SJCRH30 (cell line): Measurements from ENCODE around the gene HJV. TPM values are rescaled to one million over a fixed set of nuclear protein-coding genes. Genes with fewer than 3 reads are reported as not detected.

Source experiments
- DNase-seq, 2 experiments: peaks; one replicate each; pipeline ENCODE4 v3.0.0-alpha.2; 2015 to 2020
- H3K27ac ChIP-seq: fragments of 250-450 bp; sonication (Bioruptor Pico); 2 replicates; pipeline ENCODE4 v1.5.1; 2020; ENCODE audit warnings: mild to moderate bottlenecking, moderate library complexity
- H3K27me3 ChIP-seq: fragments of 250-450 bp; sonication (Bioruptor Pico); 2 replicates; pipeline ENCODE4 v1.5.1; 2020; ENCODE audit warnings: mild to moderate bottlenecking, moderate library complexity
- H3K36me3 ChIP-seq: fragments of 250-450 bp; sonication (Bioruptor Pico); 2 replicates; pipeline ENCODE4 v1.5.1; 2020; ENCODE audit warnings: mild to moderate bottlenecking, moderate library complexity
- H3K4me1 ChIP-seq: fragments of 250-450 bp; sonication (Bioruptor Pico); 2 replicates; pipeline ENCODE4 v1.5.1; 2020; ENCODE audit warnings: mild to moderate bottlenecking, moderate library complexity
- H3K4me3 ChIP-seq: fragments of 250-450 bp; sonication (Bioruptor Pico); 2 replicates; pipeline ENCODE4 v1.5.1; 2020; ENCODE audit warnings: mild to moderate bottlenecking, moderate library complexity
- H3K9me3 ChIP-seq: fragments of 250-450 bp; sonication (Bioruptor Pico); replicated peaks from 2 replicates; pipeline ENCODE4 v1.5.1; 2020; ENCODE audit warnings: mild to moderate bottlenecking, moderate library complexity
- total RNA-seq: library from RNA; depleted of rRNA; stranded (reverse); fragments of >200 nt; shearing (Covaris generic); gene quantifications from 2 replicates; pipeline ENCODE4 v1.2.3, GENCODE V29; 2014

Gene HJV
- total RNA-seq, 1 experiment from 2014 or later: 0.10 TPM

GRCh38 chr1:145991735-145992412, 29.7 kb downstream of the HJV start:
- Histone ChIP-seq H3K27ac (no peak overlapping the region), H3K36me3 (peaks cover 36% of the 10 kb centered on the region), H3K4me1 (peaks cover 7% of the 10 kb centered on the region), H3K4me3 (no peak overlapping the region), H3K9me3 (no peaks in the 10 kb centered on the region), H3K27me3 (no peaks in the 10 kb centered on the region)
- no peak for DNase-seq

GRCh38 chr1:145990249-145990855, 31.2 kb downstream of the HJV start:
- H3K9me3 ChIP-seq: no peaks in the 10 kb centered on the region
- no peak for DNase-seq
- H3K4me1 ChIP-seq: peaks cover 16% of the 10 kb centered on the region
- H3K36me3 ChIP-seq: peaks cover 34% of the 10 kb centered on the region
- no peak overlapping the region for H3K27ac ChIP-seq
- H3K27me3 ChIP-seq: no peaks in the 10 kb centered on the region
- no peak overlapping the region for H3K4me3 ChIP-seq

DNA sequence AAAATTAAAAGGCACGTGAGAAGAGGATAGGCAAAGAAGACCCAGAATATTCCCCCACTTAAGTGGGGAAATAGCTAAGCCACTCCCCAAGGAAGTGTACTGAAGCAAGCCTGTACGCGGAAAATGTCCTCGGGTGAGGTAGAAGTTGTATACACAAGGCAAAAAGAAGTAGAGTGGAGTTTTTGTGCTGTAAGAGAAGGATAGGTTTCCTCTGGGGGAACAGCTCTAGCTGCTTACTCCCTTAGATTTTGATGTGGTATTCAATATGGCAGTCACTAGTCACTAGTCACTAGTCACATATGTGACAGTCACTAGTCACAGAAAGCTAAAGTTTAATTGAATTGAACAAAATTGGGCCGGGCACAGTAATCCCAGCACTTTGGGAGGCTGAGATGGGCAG, 32.8 kb downstream of the HJV start:
- H3K36me3 ChIP-seq: peaks cover 19% of the 10 kb centered on the region
- H3K27me3 ChIP-seq: no peaks in the 10 kb centered on the region
- no peaks in the 10 kb centered on the region for H3K9me3 ChIP-seq
- no peak overlapping the region for H3K4me3 ChIP-seq
- peaks cover 24% of the 10 kb centered on the region for H3K4me1 ChIP-seq
- no peak for DNase-seq
- no peak overlapping the region for H3K27ac ChIP-seq

DNA sequence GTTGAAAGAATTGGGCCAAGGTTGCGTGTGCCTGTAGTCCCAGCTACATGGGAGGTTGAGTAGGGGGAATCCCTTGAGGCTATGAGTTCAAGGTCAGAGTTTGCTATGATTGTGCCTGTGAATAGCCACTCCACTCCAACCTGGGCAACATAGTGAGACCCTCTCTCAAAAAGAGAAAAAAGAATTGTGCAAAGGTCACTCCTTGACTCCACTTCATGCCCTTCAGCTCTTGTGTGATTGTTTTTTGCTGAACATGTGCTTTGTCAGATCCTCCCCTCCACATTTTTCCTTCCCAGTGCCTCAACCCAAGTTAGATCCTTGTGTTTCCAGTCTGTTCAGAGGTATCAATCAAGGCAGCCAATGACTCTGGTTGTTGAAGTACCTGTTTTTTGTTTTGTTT, 33.6 kb downstream of the HJV start:
- H3K27ac ChIP-seq: no peak overlapping the region
- no peak for DNase-seq
- no peak overlapping the region for H3K4me3 ChIP-seq
- peaks cover 33% of the 10 kb centered on the region for H3K4me1 ChIP-seq
- peaks cover 10% of the 10 kb centered on the region for H3K36me3 ChIP-seq
- no peaks in the 10 kb centered on the region for H3K9me3 ChIP-seq
- no peaks in the 10 kb centered on the region for H3K27me3 ChIP-seq

DNA sequence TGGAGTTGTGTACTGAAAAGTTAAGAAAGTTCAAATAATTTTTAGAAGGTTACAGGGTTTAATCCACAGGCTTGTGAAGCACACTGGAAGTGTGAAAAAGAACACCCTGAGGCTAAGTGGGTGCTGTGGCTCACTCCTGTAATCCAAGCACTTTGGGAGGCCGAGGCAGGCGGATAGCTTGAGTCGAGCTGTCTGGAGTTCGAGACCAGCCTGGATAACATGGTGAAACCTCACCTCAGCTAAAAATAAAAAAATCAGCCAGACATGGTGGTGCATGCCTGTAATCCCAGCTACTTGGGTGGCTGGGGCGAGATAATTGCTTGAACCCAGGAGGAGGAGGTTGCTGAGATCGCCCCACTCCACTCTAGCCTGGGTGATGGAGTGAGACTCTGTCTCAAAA, 35.0 kb downstream of the HJV start:
- Histone ChIP-seq H3K27ac (peak overlapping the region; percentile 92), H3K4me1 (peaks cover 44% of the 10 kb centered on the region), H3K27me3 (no peaks in the 10 kb centered on the region), H3K36me3 (no peaks in the 10 kb centered on the region), H3K4me3 (peak overlapping the region; percentile 37), H3K9me3 (no peaks in the 10 kb centered on the region)
- peak in 1 of 2 experiments; percentile 34 for DNase-seq

- H3K27me3 ChIP-seq: no peaks in the 10 kb centered on the region
- no peaks in the 10 kb centered on the region for H3K36me3 ChIP-seq
- peak overlapping the region; percentile 37 for H3K4me3 ChIP-seq
- no peaks in the 10 kb centered on the region for H3K9me3 ChIP-seq
- H3K4me1 ChIP-seq: peaks cover 45% of the 10 kb centered on the region
- H3K27ac ChIP-seq: peak overlapping the region; percentile 92
- DNase-seq: peak; percentile 87 to 94
Measured at GRCh38 chr1:145985502-145986439, 35.8 kb downstream of the HJV start.

DNA sequence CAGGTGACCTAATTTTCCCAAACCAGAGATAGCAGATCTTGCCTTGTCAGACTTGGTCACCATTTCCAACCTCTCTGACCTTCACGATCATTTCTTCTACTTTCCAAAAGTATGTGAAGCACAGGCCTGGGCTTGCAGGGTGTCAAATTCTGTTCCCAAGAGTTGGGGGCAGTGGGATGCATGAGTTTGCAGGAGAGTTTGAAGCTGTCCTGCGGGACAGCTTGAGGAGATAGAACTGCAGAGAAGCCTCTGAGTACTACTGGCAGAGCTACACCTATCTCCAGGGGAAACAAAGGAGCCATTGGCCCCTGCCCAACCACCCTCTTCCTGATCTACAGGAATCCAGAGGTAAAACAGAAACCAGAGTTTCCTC, 36.4 kb downstream of the HJV start:
- H3K4me1 ChIP-seq: peaks cover 51% of the 10 kb centered on the region
- peak overlapping the region; percentile 37 for H3K4me3 ChIP-seq
- H3K27ac ChIP-seq: peak overlapping the region; percentile 92
- DNase-seq: peak in 1 of 2 experiments; percentile 59
- H3K36me3 ChIP-seq: no peaks in the 10 kb centered on the region
- no peaks in the 10 kb centered on the region for H3K27me3 ChIP-seq
- no peaks in the 10 kb centered on the region for H3K9me3 ChIP-seq

DNA sequence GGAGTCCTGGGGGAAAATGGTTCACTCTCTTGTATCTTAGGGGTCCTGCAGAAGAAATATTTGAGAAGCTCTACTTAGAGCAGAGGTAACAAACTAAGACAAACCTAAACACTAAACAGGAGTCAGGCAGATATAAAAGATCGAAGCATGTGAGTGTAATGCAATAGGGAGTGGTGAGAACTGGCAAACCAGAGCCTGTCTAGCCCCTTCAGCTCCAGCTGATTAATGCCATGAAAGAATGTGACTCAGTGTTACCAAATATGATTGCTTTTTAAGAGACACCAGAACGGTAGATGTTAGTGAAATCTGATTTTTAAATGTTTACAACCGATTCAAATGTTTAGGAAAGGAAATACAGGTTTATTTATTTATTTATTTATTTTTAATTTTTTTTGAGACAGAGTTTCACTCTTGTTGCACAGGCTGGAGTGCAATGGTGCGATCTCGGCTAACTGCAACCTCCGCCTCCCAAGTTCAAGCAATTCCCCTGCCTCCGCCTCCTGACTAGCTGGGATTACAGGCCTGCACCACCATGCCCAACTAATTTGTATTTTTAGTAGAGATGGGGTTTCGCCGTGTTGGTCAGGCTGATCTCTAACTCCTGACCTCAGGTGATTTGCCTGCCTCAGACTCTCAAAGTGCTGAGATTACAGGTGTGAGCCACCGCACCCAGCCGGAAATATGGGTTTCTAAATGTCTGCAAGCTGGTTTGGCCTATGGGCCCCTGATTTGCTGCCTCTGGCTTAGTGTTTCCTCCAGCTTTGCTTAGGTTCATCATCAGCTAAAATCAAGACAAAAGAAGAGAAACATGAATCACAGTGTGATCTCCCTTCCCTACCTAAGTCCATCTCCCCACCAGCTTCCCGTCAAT, 37.3 kb downstream of the HJV start:
- Histone ChIP-seq H3K4me1 (peaks cover 57% of the 10 kb centered on the region), H3K27me3 (no peaks in the 10 kb centered on the region), H3K9me3 (no peaks in the 10 kb centered on the region), H3K27ac (peak overlapping the region; percentile 92), H3K36me3 (no peaks in the 10 kb centered on the region), H3K4me3 (no peak overlapping the region; the same call in 1 of the 2 replicates)
- DNase-seq: peak in 1 of 2 experiments; percentile 26

DNA sequence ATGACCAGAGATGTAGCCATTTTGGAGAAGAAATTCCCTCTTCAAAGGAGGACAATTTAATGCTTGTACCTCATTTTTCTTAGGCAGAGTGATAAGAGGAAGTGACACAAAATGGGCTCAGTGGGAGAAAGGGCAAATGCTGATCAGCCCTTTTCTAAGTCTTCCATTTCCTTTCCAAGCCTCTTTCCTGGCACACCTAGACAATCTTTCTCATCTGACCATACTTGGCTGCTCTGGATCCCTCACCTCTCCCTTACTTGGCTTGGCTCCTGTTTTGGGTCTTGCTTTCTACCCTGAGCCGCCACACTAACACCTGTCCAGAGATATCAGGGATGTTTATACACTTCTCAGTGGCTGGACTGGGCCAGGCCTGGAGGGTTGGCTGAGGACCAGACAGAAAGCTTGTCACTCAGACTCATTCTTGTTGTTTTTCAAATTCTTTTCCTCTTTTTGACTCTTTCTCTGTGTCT, 38.3 kb downstream of the HJV start:
- H3K4me1 ChIP-seq: peaks cover 66% of the 10 kb centered on the region
- peak overlapping the region; percentile 92 for H3K27ac ChIP-seq
- no peaks in the 10 kb centered on the region for H3K36me3 ChIP-seq
- DNase-seq: peak; percentile 91 to 94
- no peaks in the 10 kb centered on the region for H3K27me3 ChIP-seq
- H3K4me3 ChIP-seq: no peak overlapping the region
- no peaks in the 10 kb centered on the region for H3K9me3 ChIP-seq

- H3K36me3 ChIP-seq: no peaks in the 10 kb centered on the region
- H3K27me3 ChIP-seq: no peaks in the 10 kb centered on the region
- peak overlapping the region; percentile 92 for H3K27ac ChIP-seq
- no peak overlapping the region for H3K4me3 ChIP-seq
- no peaks in the 10 kb centered on the region for H3K9me3 ChIP-seq
- DNase-seq: no peak
- H3K4me1 ChIP-seq: peaks cover 77% of the 10 kb centered on the region
Measured at GRCh38 chr1:145982010-145982723, 39.4 kb downstream of the HJV start.

GRCh38 chr1:145980457-145980994, 41.0 kb downstream of the HJV start:
- no peaks in the 10 kb centered on the region for H3K36me3 ChIP-seq
- H3K27me3 ChIP-seq: no peaks in the 10 kb centered on the region
- H3K27ac ChIP-seq: peak overlapping the region; percentile 91; the same call in 1 of the 2 replicates
- peaks cover 70% of the 10 kb centered on the region for H3K4me1 ChIP-seq
- no peaks in the 10 kb centered on the region for H3K9me3 ChIP-seq
- H3K4me3 ChIP-seq: no peak overlapping the region
- no peak for DNase-seq

- DNase-seq: no peak
- Histone ChIP-seq H3K4me1 (peaks cover 71% of the 10 kb centered on the region), H3K27me3 (no peaks in the 10 kb centered on the region), H3K4me3 (no peak overlapping the region), H3K36me3 (no peaks in the 10 kb centered on the region), H3K9me3 (no peaks in the 10 kb centered on the region), H3K27ac (peak overlapping the region; percentile 91)
Measured at GRCh38 chr1:145979746-145980456, 41.6 kb downstream of the HJV start.
